ENCODE results near the gene DOC2A.

DNA sequence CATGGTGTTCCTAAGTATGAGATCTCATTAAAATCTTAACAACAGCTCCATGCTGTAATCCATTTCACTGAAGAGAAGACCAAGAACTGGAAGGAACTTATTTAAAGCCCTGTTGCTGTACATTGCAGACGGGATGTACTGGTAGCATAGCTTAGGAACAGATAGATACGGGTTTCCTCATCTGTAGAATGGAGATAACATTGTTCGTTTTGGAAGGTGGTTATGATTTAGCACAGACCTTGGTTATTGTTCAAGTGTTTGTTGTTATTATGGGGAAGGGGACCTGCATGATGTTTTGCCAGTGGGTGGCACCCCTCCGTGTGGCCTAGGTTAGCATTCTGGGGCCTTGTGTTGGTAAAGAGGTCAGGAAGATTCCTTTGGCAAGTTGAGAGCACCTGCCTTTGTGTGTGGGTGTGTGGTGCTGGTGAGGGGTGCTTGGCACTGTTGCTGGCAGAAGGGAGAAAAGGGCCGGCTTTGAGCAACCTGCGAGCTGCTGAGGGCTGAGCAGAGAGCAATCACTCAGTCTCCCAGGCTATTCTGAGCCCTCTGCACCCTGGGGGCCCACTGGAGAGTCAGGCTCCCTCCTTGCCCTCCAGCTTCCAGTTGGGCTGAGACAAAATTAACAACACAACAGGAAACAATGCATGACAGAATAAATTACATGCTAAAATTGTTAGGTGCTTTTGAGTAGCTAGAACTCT, 34.9 kb downstream of the DOC2A start:
- no peak; the same call in 1 of the 2 replicates for TF ChIP-seq CTCF (IDR thresholded peaks at IDR 0.05; ENCODE audit: low read length)
- TF ChIP-seq EZH2 (IDR thresholded peaks at IDR 0.05; ENCODE audit: borderline replicate concordance, low read length): no peak
